ENCODE measurements around the gene PCSK2. TPM values are rescaled to one million over a fixed set of nuclear protein-coding genes. Genes with fewer than 3 reads are reported as not detected.

Gene PCSK2
- total and polyA plus RNA-seq, 4 donors, result 0.08 to 0.14 (median 0.09) TPM; not detected in 1

- peaks cover 0 to 5% (median 0%) of the 10 kb centered on the region in 4 donors for H3K9me3 ChIP-seq (ENCODE audit: control insufficient read depth in 4 of 4, low read length in 3 of 4)
- 85% methylated on average over 5 of the region's 5 CpGs for WGBS
- H3K27me3 ChIP-seq (ENCODE audit: control insufficient read depth in 4 of 4, insufficient read depth in 4 of 4, low read length in 3 of 4), result peaks cover 0 to 4% (median 1%) of the 10 kb centered on the region in 4 donors
- no peak overlapping the region for H3K9ac ChIP-seq (ENCODE audit: low read depth in 1 of 2, low read length in 2 of 2)
- H3K27ac ChIP-seq (ENCODE audit: low read depth in 1 of 2, low read length in 2 of 2), result no peak overlapping the region
- no peaks in the 10 kb centered on the region for H3K4me1 ChIP-seq (ENCODE audit: control insufficient read depth in 4 of 4, insufficient read depth in 4 of 4, low read length in 3 of 4)
- TF ChIP-seq ATF3 (IDR thresholded peaks at IDR 0.05) (no peak), FOXA2 (IDR thresholded peaks at IDR 0.05) (no peak), FOXA1 (IDR thresholded peaks at IDR 0.05) (no peak), RAD21 (IDR thresholded peaks at IDR 0.05) (no peak)
- DNase-seq (ENCODE audit: low spot score), result no peak
- H3K4me3 ChIP-seq (ENCODE audit: low read depth in 1 of 3, low read length in 3 of 3), result no peak overlapping the region
- H3K36me3 ChIP-seq (ENCODE audit: control insufficient read depth in 4 of 4, insufficient read depth in 3 of 4, low read depth in 1 of 4, low read length in 3 of 4), result no peaks in the 10 kb centered on the region
Measured at GRCh38 chr20:17482536-17482935, 255.7 kb downstream of the PCSK2 start.

GRCh38 chr20:17485017-17485416, 258.2 kb downstream of the PCSK2 start:
- H3K27me3 ChIP-seq (ENCODE audit: control insufficient read depth in 4 of 4, insufficient read depth in 4 of 4, low read length in 3 of 4), result peaks cover 0 to 4% (median 1%) of the 10 kb centered on the region in 4 donors
- H3K9ac ChIP-seq (ENCODE audit: low read depth in 1 of 2, low read length in 2 of 2), result no peak overlapping the region
- no peaks in the 10 kb centered on the region for H3K4me1 ChIP-seq (ENCODE audit: control insufficient read depth in 4 of 4, insufficient read depth in 4 of 4, low read length in 3 of 4)
- DNase-seq (ENCODE audit: low spot score), result no peak
- 92% methylated on average over 2 of the region's 2 CpGs for WGBS
- no peak overlapping the region for H3K27ac ChIP-seq (ENCODE audit: low read depth in 1 of 2, low read length in 2 of 2)
- H3K36me3 ChIP-seq (ENCODE audit: control insufficient read depth in 4 of 4, insufficient read depth in 3 of 4, low read depth in 1 of 4, low read length in 3 of 4), result no peaks in the 10 kb centered on the region
- H3K9me3 ChIP-seq (ENCODE audit: control insufficient read depth in 4 of 4, low read length in 3 of 4), result peaks cover 0 to 5% (median 0%) of the 10 kb centered on the region in 4 donors
- H3K4me3 ChIP-seq (ENCODE audit: low read depth in 1 of 3, low read length in 3 of 3), result no peak overlapping the region
- TF ChIP-seq, protein P1, sequence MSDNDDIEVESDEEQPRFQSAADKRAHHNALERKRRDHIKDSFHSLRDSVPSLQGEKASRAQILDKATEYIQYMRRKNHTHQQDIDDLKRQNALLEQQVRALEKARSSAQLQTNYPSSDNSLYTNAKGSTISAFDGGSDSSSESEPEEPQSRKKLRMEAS (IDR thresholded peaks at IDR 0.05), result no peak
- no peak for TF ChIP-seq YY1 (IDR thresholded peaks at IDR 0.05)
- no peak for TF ChIP-seq RAD21 (IDR thresholded peaks at IDR 0.05)
- TF ChIP-seq FOXA1 (IDR thresholded peaks at IDR 0.05), result no peak
- no peak for TF ChIP-seq EGR1 (IDR thresholded peaks at IDR 0.05; ENCODE audit: low read depth in 2 of 2)
- TF ChIP-seq HNF4A (conservative IDR thresholded peaks at IDR 0.05), result no peak
- no peak for TF ChIP-seq ATF3 (IDR thresholded peaks at IDR 0.05)

DNA sequence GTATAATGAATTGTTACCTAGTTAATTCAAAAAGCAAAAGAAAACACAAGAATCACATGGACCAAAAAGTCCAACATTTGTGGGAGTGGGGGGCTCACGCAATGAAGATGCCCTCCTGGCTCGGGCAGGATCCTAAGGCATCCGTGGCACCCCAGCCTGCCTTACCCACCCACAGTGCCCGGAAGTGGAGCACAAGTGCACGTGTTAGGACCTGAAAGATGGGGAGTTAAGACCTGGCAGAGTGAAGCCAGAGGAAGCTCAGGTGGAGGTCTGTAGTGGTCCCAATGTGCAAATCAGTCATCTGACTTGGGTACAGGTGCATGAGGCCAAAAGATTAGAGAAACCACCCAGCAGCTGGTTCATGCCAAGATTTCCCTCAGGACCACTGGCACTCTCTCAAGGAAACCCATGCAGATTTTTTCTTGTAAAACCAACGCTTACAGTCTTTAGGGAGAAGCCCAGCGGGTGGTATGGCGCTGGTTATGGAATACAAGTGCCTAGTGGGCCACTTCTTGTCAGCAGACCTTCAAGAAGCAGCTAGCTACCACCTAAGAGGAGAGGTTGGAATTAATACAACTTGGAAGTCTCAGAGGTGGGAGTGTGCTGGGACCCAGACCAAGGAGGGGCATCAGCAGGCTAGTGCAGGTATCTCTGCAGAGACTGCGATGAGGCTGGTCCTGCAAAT, 262.2 kb downstream of the PCSK2 start:
- Histone ChIP-seq H3K9me3 (ENCODE audit: control insufficient read depth in 4 of 4, low read length in 3 of 4) (peaks cover 0 to 5% (median 0%) of the 10 kb centered on the region in 4 donors), H3K9ac (ENCODE audit: low read depth in 1 of 2, low read length in 2 of 2) (no peak overlapping the region), H3K4me3 (ENCODE audit: low read depth in 1 of 3, low read length in 3 of 3) (no peak overlapping the region), H3K27me3 (ENCODE audit: control insufficient read depth in 4 of 4, insufficient read depth in 4 of 4, low read length in 3 of 4) (peaks cover 0 to 2% (median under 1%) of the 10 kb centered on the region in 4 donors), H3K4me1 (ENCODE audit: control insufficient read depth in 4 of 4, insufficient read depth in 4 of 4, low read length in 3 of 4) (no peaks in the 10 kb centered on the region), H3K36me3 (ENCODE audit: control insufficient read depth in 4 of 4, insufficient read depth in 3 of 4, low read depth in 1 of 4, low read length in 3 of 4) (no peaks in the 10 kb centered on the region), H3K27ac (ENCODE audit: low read depth in 1 of 2, low read length in 2 of 2) (no peak overlapping the region)
- DNase-seq (ENCODE audit: low spot score), result no peak
- TF ChIP-seq YY1 (IDR thresholded peaks at IDR 0.05) (no peak), FOXA2 (IDR thresholded peaks at IDR 0.05) (no peak), TAF1 (conservative IDR thresholded peaks at IDR 0.05) (no peak), HNF4A (conservative IDR thresholded peaks at IDR 0.05) (no peak), EGR1 (IDR thresholded peaks at IDR 0.05; ENCODE audit: low read depth in 2 of 2) (no peak), RAD21 (IDR thresholded peaks at IDR 0.05) (no peak), NR2F2 (IDR thresholded peaks at IDR 0.05) (no peak), HNF4G (IDR thresholded peaks at IDR 0.05) (no peak)
- TF ChIP-seq, protein P2, sequence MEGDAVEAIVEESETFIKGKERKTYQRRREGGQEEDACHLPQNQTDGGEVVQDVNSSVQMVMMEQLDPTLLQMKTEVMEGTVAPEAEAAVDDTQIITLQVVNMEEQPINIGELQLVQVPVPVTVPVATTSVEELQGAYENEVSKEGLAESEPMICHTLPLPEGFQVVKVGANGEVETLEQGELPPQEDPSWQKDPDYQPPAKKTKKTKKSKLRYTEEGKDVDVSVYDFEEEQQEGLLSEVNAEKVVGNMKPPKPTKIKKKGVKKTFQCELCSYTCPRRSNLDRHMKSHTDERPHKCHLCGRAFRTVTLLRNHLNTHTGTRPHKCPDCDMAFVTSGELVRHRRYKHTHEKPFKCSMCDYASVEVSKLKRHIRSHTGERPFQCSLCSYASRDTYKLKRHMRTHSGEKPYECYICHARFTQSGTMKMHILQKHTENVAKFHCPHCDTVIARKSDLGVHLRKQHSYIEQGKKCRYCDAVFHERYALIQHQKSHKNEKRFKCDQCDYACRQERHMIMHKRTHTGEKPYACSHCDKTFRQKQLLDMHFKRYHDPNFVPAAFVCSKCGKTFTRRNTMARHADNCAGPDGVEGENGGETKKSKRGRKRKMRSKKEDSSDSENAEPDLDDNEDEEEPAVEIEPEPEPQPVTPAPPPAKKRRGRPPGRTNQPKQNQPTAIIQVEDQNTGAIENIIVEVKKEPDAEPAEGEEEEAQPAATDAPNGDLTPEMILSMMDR (IDR thresholded peaks at IDR 0.05; ENCODE audit: low read depth, low read length, missing input control), result no peak
- TF ChIP-seq, protein P1 (IDR thresholded peaks at IDR 0.05), result no peak
- 89% methylated on average over 9 of the region's 9 CpGs for WGBS

Data from liver (tissue), 9 donors.